Left renal pelvis (tissue), 4 donors: ENCODE results near the gene ZNF816. TPM values are rescaled to one million over a fixed set of nuclear protein-coding genes. Genes with fewer than 3 reads are reported as not detected.
"Not testable (repeated sequence)": the region's sequence is repeated elsewhere in the genome, so short reads cannot be mapped to it uniquely, and the experiment has no call there.

Experiments
- DNase-seq, 4 donors: peaks; one replicate each; pipeline ENCODE4 v3.0.0-alpha.2; 2013; ENCODE audit warnings: low read depth in 4 of 4, low spot score in 3 of 4
- polyA plus RNA-seq, 4 donors: library from polyadenylated mRNA; unstranded; fragments of 120-200 nt; gene quantifications; one replicate each; pipeline ENCODE4 v1.2.1, GENCODE V29; 2013; ENCODE audit not compliant: insufficient read length in 4 of 4

Gene ZNF816
- polyA plus RNA-seq, 4 donors: 8.0 to 19.4 (median 15.2) TPM

DNA sequence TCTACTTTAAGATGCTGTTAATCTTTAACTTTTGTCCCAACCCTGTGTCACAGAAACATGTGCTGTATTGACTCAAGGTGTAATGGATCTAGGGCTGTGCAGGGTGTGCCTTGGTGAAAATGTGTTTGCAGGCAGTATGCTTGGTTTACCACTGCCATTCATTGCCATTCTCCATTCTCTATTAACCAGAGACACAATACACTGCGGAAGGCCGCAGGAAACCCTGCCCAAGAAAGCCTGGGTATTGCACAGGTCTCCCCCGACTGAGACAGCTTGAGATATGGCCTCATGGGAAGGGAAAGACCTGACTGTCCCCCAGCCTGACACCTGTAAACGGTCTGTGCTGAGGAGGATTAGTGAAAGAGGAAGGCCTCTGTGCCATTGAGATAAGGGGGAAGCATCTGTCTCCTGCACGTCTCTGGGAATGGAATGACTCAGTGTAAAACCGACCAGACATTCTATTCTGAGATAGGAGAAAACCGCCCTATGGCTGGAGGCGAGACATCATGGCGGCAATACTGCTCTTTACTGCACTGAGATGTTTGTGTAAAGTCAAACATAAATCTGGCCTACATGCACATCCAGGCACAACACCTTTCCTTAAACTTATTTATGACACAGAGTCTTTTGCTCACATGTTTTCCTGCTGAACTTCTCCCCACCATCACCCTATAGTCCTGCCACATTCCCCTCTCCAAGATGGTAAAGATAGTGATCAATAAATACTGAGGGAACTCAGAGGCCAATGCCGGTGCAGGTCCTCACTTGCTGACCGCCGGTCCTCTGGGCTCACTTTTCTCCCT, 26.3 kb downstream of the ZNF816 start:
- no peak for DNase-seq

DNA sequence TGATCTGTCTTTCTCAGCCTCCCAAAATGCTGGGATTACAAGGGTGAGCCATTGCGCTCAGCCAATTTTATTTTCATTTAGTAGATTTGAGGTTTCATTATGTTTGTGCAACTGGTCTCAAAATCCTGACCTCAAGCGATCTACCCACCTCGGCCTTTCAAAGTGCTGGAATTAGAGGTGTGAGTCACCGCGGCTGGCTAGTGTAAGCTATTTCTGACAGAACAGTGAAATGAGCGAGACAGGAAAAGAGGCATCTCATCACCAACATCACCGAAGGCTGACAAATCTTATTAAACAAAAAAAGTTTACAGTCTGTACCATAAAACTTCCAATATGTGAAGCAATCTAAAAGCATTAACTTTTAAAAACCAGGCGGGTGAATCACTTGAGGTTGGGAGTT, 27.2 kb downstream of the ZNF816 start:
- no peak for DNase-seq

DNA sequence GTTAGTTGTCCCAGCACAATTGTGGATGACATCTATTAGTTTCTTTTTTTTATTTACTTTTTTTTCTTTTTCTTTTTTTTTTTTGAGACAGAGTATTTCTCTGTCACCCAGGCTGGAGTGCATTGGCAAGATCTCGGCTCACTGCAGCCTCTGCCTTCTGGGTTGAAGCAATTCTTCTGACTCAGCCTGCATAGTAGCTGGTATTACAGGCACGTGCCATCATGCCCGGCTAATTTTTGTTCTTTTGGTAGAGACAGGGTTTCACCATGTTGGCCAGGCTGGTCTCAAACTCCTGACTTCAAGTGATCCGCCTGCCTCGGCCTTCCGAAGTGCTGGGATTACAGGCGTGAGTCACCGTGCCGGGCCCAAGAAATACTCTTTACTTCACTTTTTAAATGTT, 38.0 kb downstream of the ZNF816 start:
- not testable (repeated sequence) for DNase-seq

DNA sequence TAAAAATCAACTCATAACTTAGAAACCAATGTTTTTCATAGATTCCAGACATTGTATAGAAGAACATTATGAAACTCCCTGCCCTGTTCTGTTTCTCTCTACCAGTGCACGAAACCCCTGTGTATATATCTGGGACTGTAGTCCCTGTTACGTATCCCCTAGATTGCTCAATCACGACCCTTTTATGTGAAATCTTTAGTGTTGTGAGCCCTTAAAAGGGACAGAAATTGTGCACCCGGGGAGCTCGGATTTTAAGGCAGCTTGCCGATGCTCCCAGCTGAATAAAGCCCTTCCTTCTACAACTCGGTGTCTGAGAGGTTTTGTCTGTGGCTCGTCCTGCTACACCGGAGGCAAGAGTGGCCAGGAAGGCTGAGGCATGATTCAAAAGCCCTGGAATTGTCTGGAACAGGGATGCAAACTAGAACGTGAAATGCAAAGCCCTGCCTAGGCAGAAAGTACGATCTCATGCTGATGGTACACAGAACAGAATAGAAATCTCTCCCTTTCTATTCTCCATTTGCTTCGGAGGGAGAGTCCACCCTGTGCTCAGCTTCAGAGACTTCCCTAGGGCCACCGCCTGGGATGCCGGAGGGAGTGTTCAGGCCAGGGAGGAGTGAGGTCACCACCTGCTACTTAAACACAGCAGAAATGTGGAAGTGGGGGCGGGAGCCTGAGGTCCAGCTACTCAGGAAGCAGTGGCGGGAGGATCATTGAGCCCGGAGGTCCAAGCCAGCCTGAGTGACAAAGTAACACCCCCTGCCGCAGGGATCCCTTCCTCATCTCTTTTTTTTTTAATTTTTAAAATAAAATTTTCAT, 38.7 kb downstream of the ZNF816 start:
- DNase-seq: no peak

DNA sequence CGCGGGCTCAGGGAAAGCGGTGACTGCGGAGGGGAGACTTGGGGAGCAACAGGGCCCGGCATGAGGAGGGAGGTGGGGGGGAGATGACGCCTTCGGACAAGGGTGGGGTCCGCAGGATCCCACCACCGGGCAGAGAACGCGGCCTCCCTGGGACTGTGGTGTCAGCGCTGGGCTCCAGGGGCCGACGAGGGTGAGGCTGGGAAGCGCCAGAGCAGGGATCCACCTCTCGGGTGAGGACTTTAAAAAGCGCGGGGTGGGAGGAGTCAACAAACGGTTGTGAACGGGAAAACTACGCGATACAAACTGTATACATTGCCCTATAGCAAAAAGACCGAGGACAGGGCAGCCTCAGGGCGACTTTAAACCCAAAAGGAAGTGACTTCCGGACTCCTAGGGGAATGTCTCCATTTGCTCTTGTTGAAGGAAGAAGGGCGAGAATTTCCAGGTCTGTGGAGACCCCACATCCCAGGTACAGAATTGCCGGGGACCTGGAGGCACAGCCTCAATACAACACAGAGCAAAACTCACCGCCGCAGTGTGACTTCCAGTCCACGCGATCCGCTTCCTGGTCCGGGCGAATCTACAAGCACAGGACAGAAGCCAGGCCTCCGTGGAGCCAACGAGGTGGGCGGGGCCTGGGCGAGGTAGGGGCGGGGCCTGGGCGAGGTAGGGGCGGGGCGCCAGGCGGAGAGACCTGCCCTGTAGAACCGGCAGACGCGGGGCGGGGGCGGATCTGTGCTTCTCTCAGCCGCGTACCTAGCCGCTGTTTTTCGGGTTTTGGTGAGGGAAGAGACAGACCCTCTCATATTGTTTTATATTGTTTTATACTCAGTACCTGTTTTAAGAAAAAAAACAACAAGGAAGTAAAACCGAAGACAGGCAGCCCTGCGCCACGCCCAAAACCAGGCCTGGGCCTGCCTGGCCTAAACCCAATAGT, 39.6 kb downstream of the ZNF816 start, which contains the start of gene ZNF888:
ZNF888 (minus strand) TSS at position 588 of the 937 bp plus-strand sequence. CDS start 5,555 bp downstream, outside the sequence.
- DNase-seq: no peak

DNA sequence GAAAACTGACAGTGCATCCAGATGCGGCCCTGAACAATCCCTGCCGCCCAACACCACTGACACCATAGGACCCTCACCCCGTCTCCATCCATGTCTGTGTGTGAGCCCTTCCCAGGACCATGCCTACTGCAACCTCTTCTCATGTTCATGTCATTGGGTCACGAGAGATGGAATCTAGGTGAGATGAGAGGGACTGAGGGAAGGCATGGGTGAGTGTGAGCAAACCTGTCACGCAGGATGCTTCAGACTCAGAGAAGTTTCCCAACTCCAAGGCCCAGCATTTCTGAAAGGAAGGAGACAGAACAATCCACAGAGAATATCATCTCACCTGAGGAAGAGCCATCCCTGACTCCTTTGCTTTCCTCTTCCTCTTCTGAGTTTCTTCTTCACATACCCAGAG, 45.1 kb downstream of the ZNF816 start:
- no peak for DNase-seq

DNA sequence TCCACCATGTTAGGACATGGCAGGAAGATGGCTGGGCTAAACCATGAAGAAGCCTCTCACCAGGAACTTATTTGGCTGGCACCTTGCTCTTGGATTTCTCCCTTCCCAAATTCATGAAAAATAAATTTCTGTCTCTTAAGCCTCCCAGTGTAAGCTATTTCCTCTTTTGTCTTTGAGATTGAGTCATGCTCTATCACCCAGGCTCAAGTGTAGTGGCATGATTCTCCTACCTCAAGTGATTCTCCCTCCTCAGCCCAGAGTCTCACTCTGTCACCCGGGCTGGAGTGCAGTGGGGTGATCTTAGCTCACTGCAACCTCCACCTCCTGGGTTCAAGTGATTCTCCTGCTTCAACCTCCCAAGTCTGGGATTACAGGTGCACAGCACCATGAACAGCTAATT, 52.0 kb downstream of the ZNF816 start:
- DNase-seq: no peak

DNA sequence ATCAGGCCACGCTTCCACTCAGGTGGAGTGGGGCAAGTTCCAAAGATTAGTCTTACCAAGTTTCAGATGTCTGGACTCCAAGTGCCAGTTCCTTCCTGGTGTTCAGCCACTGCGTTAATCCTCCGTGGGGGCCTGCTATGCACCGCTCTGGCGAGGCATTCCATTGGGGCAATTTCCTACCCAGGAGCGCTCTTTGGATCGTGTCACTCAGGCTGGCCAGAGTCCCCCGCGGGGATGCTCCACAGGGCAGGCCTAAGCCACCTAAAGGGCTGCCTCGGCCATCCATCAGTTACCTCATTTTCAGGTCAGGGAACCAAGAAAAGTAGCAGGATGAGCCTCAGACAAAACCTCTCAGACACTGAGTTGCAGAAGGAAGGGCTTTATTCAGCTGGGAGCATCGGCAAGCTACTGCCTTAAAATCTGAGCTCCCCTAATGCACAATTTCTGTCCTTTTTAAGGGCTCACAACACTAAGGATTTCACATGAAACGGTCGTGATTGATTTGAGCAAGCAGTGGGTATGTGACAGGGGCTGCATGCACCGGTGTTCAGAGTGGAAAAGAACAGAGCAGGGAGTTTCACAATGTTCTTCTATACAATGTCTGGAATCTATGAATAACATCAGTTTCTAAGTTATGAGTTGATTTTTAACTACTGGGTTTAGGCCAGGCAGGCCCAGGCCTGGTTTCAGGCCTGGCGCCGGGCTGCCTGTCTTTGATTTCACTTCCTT, 58.5 kb downstream of the ZNF816 start:
- not testable (repeated sequence) for DNase-seq

DNA sequence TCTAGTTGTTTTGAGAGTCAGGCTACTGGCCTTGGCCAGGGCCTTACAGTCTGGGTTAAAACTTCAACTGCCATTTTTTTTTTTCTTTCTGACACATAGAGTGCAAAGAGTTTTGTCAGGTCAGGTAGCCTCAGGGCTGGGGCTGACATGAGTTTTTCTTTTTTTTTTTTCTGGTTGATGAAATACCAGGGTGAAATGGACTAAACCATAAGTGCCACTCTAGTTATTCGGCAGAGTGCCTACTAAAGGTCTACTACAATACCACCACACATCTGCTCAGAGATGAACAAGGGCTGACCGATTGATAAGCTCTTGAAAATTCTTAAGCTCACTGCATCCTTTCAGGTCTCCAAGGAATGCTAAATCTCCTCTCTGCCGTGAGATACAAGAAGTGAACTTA, 60.8 kb downstream of the ZNF816 start:
- no peak for DNase-seq

Other genes with a start within 250 kb of the ZNF816 start
- gene ZNF611, start 227.8 kb downstream of the ZNF816 start, polyA plus RNA-seq: 10 to 100 TPM in 3 of 4 donors, 1 to 10 TPM in 1; 9.0 to 22.4 (median 18.9) TPM
- 10 to 100 TPM in 1 of 4 donors, 1 to 10 TPM in 3; 4.5 to 10.3 (median 8.0) TPM for gene ZNF600, start 176.1 kb downstream of the ZNF816 start, polyA plus RNA-seq
- 10 to 100 TPM; 13.6 to 24.7 (median 21.8) TPM for gene ZNF28, start 141.2 kb downstream of the ZNF816 start, polyA plus RNA-seq
- 10 to 100 TPM; 19.7 to 43.0 (median 37.5) TPM for gene ZNF468, start 105.3 kb downstream of the ZNF816 start, polyA plus RNA-seq
- 10 to 100 TPM; 13.0 to 44.0 (median 24.2) TPM for gene ZNF320, start 65.2 kb downstream of the ZNF816 start, polyA plus RNA-seq
- 10 to 100 TPM in 3 of 4 donors, 1 to 10 TPM in 1; 3.6 to 17.5 (median 13.9) TPM for gene ZNF888, start 39.5 kb downstream of the ZNF816 start, polyA plus RNA-seq
- gene ERVV-1, start 51.0 kb upstream of the ZNF816 start, polyA plus RNA-seq: under 1 TPM in 2 of 4 donors, not detected in 2; 0.16 to 0.18 TPM
- under 1 TPM in 1 of 4 donors, not detected in 3; 0.20 TPM for gene ERVV-2, start 81.9 kb upstream of the ZNF816 start, polyA plus RNA-seq
- 10 to 100 TPM; 29.1 to 65.9 (median 44.3) TPM for gene ZNF160, start 140.5 kb upstream of the ZNF816 start, polyA plus RNA-seq
- gene ZNF415, start 170.0 kb upstream of the ZNF816 start, polyA plus RNA-seq: 10 to 100 TPM; 21.1 to 25.7 (median 21.6) TPM
- gene ZNF347, start 196.2 kb upstream of the ZNF816 start, polyA plus RNA-seq: 10 to 100 TPM in 3 of 4 donors, 1 to 10 TPM in 1; 9.4 to 14.0 (median 12.4) TPM
- 1 to 10 TPM; 6.8 to 9.3 (median 9.0) TPM for gene ZNF665, start 230.5 kb upstream of the ZNF816 start, polyA plus RNA-seq